Loucy (cell line): ENCODE results near the gene SETMAR.

Source experiments
- H2AFZ ChIP-seq: fragments of 200-600 bp; sonication (generic); 2 replicates; pipeline ENCODE4 v1.6.0; 2016; ENCODE audit warnings: antibody characterized with exemption, mild to moderate bottlenecking, low read length, moderate library complexity
- H3F3A ChIP-seq: fragments of 200-600 bp; 2 replicates; pipeline ENCODE4 v1.6.0; 2016; ENCODE audit warnings: antibody characterized with exemption, low read depth, mild to moderate bottlenecking
- H3K27me3 ChIP-seq: fragments of 200-600 bp; sonication (generic); 2 replicates; pipeline ENCODE4 v1.6.1; 2014; ENCODE audit warnings: low read length, mild to moderate bottlenecking; ENCODE audit not compliant: insufficient read depth, poor library complexity, severe bottlenecking
- H3K36me3 ChIP-seq: fragments of 200-600 bp; sonication (generic); 2 replicates; pipeline ENCODE4 v1.6.1; 2016; ENCODE audit warnings: low read length; ENCODE audit not compliant: insufficient read depth
- H3K4me1 ChIP-seq: fragments of 200-600 bp; sonication (generic); 2 replicates; pipeline ENCODE4 v1.5.1; 2014; ENCODE audit warnings: low read length, mild to moderate bottlenecking; ENCODE audit not compliant: insufficient read depth, poor library complexity, severe bottlenecking
- H3K4me2 ChIP-seq: fragments of 200-600 bp; sonication (generic); 2 replicates; pipeline ENCODE4 v1.6.0; 2014; ENCODE audit warnings: antibody characterized with exemption, low read length, low read depth, mild to moderate bottlenecking; ENCODE audit not compliant: poor library complexity, severe bottlenecking
- H3K4me3 ChIP-seq: fragments of 200-600 bp; sonication (generic); 2 replicates; pipeline ENCODE4 v1.5.1; 2014; ENCODE audit warnings: low read length, mild to moderate bottlenecking, mixed read lengths; ENCODE audit not compliant: poor library complexity, severe bottlenecking
- H3K79me2 ChIP-seq: fragments of 200-600 bp; sonication (generic); 2 replicates; pipeline ENCODE4 v1.6.1; 2014; ENCODE audit warnings: low read length; ENCODE audit not compliant: insufficient read depth
- H3K9ac ChIP-seq: fragments of 200-600 bp; sonication (generic); 2 replicates; pipeline ENCODE4 v1.6.0; 2014; ENCODE audit warnings: mild to moderate bottlenecking, low read depth, low read length, moderate library complexity; ENCODE audit not compliant: poor library complexity, severe bottlenecking
- H3K9me2 ChIP-seq: fragments of 200-600 bp; sonication (generic); replicated peaks from 2 replicates; pipeline ENCODE4 v1.6.1; 2016; ENCODE audit warnings: low read depth, low read length, mixed read lengths
- H3K9me3 ChIP-seq: fragments of 200-600 bp; sonication (generic); 2 replicates; pipeline ENCODE4 v1.6.1; 2014; ENCODE audit warnings: mild to moderate bottlenecking, antibody characterized with exemption, low read length, low read depth; ENCODE audit not compliant: insufficient read depth
- H4K20me1 ChIP-seq: fragments of 200-600 bp; sonication (generic); 2 replicates; pipeline ENCODE4 v1.6.0; 2014; ENCODE audit warnings: antibody characterized with exemption, low read length, mild to moderate bottlenecking; ENCODE audit not compliant: insufficient read depth, poor library complexity, severe bottlenecking
- CTCF ChIP-seq: fragments of 200-600 bp; sonication (generic); conservative IDR thresholded peaks from 2 replicates; pipeline ENCODE4 v1.5.1; 2014; ENCODE audit warnings: mild to moderate bottlenecking, antibody characterized with exemption, low read length
- EZH2phosphoT487 ChIP-seq: fragments of 200-600 bp; IDR thresholded peaks from 2 replicates; pipeline ENCODE4 v1.6.1; 2018; ENCODE audit warnings: antibody characterized with exemption, mild to moderate bottlenecking, moderate library complexity, borderline replicate concordance

SETMAR gene

DNA sequence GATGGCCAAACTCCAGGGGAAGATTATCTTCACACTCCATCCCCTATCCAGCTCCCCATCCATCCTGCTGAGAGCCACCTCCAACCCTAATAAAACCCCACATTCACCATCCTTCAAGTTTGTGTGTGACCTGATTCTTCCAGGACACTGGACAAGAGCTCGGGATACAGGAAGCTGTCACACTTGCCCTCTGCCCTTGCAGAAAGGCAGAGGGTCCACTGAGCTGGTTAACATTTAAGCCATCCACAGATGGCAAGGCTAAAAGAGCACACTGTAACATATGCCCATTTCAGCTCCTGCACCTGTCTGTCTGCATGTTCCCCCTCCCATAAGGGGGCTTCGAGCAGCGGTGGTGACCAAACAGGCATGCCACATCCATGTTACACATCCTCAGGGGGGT, 29.8 kb downstream of the SETMAR start:
- no peak overlapping the region for H3K4me2 ChIP-seq
- H3K9me2 ChIP-seq = no peaks in the 10 kb centered on the region
- no peaks in the 10 kb centered on the region for H3K36me3 ChIP-seq
- H3K27me3 ChIP-seq = no peaks in the 10 kb centered on the region
- no peaks in the 10 kb centered on the region for H3K79me2 ChIP-seq
- no peak overlapping the region for H3K4me3 ChIP-seq
- no peak overlapping the region for H2AFZ ChIP-seq
- H3F3A ChIP-seq = no peaks in the 10 kb centered on the region
- H3K9me3 ChIP-seq = peaks cover 6% of the 10 kb centered on the region; the same call in 1 of the 2 replicates
- H3K9ac ChIP-seq = no peak overlapping the region
- no peaks in the 10 kb centered on the region for H4K20me1 ChIP-seq
- no peaks in the 10 kb centered on the region for H3K4me1 ChIP-seq
- TF ChIP-seq CTCF (no peak), EZH2phosphoT487 (no peak)

GRCh38 chr3:4334548-4334947, 31.4 kb downstream of the SETMAR start:
- Histone ChIP-seq H3K4me2 (no peak overlapping the region), H3K79me2 (no peaks in the 10 kb centered on the region), H3K4me1 (no peaks in the 10 kb centered on the region), H3K4me3 (no peak overlapping the region), H3K27me3 (no peaks in the 10 kb centered on the region), H3K36me3 (no peaks in the 10 kb centered on the region), H3F3A (no peaks in the 10 kb centered on the region), H2AFZ (no peak overlapping the region), H3K9me2 (no peaks in the 10 kb centered on the region), H3K9ac (no peak overlapping the region), H4K20me1 (no peaks in the 10 kb centered on the region), H3K9me3 (no peaks in the 10 kb centered on the region; the same call in 1 of the 2 replicates)
- TF ChIP-seq CTCF (peak; percentile 51), EZH2phosphoT487 (no peak)

GRCh38 chr3:4335840-4336562, 32.8 kb downstream of the SETMAR start:
- TF ChIP-seq CTCF = no peak
- TF ChIP-seq EZH2phosphoT487 = no peak

More at GRCh38 chr3:4335840-4336562, 32.8 kb downstream of the SETMAR start:
- Histone ChIP-seq H3F3A (no peaks in the 10 kb centered on the region), H3K9ac (no peak overlapping the region), H3K36me3 (no peaks in the 10 kb centered on the region), H3K9me3 (no peaks in the 10 kb centered on the region), H3K79me2 (no peaks in the 10 kb centered on the region), H3K4me2 (no peak overlapping the region), H4K20me1 (no peaks in the 10 kb centered on the region), H3K4me3 (no peak overlapping the region), H2AFZ (no peak overlapping the region), H3K27me3 (no peaks in the 10 kb centered on the region), H3K4me1 (peaks cover 12% of the 10 kb centered on the region), H3K9me2 (no peaks in the 10 kb centered on the region)
